Esophagus muscularis mucosa (tissue), 2 donors: Measurements from ENCODE around the gene SORBS1.

Experiments used
- EP300 ChIP-seq: sonication (generic); formaldehyde crosslinking; IDR thresholded peaks from one replicate; pipeline ENCODE4 v1.6.1; 2017; ENCODE audit warnings: antibody characterized with exemption
- POLR2A ChIP-seq: fragments of 450-650 bp; IDR thresholded peaks from one replicate; pipeline ENCODE4 v1.6.1; 2017; ENCODE audit warnings: antibody characterized with exemption, moderate library complexity, mild to moderate bottlenecking, low read depth

DNA sequence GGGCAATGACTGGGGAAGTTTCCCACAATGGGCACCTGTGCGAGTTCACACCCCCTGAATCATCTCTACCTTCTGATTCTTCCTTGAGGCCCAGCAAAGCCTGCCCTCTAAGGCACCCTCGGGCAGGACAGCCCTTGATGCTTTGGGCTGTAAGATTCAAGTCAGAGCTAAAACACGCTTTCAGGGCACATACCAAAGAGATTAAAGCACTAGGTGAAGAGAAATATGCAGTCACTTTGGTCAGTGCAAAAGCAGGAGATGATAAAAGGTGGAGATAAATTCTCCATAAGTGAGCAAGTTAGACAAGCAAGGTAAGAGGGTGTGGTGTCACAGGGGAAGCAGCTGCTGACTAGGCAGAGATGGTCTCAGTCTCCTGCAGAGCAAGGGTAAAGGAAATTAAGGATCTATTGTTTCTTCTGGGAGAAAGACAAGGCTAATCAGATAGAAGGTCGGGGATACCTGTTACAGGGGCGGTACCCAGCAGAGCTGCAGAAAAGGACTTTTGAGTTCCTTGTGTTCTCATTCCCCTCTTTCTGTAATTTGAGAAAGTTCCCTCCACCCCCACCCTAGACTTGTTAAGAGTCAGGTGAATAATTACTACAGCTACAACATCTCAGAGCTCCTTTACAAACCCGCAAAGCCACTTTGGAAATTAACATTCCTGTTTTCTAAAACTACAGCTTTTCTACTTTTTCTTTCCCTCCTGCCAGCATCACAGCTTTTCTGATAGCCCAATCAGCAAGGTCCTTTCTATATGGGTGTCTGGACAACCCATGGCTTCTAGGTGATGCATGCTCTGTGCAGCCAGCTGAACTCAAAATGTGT lies 296.7 kb downstream of the SORBS1 start:
- TF ChIP-seq POLR2A (no peak), EP300 (no peak)
